Dedifferentiated amniotic fluid mesenchymal stem cell (primary cell): Measurements from ENCODE around the gene CCDC170.
A peak's percentile ranks its signal among the peaks of the same experiment; 100 is the strongest.
"Not testable (repeated sequence)": the region's sequence is repeated elsewhere in the genome, so short reads cannot be mapped to it uniquely, and the experiment has no call there.

Experiments used
- DNase-seq: peaks from one replicate; pipeline ENCODE4 v3.0.0-alpha.2; 2016; ENCODE audit errors: extremely low spot score

Gene CCDC170

DNA sequence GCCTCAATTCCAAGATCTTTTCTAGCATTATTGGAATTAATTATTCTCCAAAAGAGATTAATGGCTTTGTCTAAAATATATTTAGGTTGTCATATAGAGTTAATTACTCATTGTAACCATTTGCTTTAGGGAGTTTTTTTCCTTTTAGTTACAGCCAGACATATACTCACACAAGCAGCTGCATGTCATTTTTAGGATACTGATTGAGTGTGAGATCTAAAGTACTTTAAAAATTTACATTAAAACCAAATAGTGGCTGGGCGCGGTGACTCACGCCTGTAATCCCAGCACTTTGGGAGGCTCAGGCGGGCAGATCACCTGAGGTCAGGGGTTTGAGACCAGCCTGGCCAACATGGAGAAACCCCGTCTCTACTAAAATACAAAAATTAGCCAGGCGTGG lies 51.1 kb downstream of the CCDC170 start:
- DNase-seq: not testable (repeated sequence)

DNA sequence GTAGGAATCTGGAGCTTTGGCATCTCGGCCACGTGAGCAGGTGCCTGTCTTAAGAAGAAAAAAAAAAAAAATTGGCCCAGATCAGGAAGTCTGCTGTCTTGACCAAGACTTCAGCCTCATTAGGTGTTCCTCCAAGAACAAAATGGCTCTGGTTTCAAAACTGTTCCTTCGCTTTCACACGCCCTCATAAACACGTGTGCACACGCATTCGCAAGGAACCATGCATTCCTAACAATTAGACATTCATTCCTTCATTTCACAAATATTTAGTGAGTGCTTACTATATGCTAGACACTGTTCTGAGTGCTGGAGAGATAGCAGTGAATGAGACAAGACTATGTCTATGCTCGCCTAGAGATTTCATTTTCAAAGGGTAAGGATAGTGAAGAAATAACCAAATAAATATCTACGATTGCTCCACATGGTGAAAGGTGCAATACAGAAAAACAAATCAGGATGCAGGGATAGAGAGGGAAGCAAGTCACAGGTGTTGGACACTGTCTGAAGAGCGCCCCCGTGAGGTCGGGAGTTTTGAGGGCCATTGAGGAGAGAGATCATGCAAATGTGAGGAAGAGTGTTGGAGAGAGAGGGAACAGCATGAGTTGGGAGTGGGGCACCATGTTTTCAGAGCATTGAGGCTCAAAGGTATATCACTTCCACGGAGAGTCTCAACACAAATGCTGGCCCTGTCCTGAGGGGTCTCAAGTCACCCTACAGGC lies 53.3 kb downstream of the CCDC170 start:
- DNase-seq: no peak

DNA sequence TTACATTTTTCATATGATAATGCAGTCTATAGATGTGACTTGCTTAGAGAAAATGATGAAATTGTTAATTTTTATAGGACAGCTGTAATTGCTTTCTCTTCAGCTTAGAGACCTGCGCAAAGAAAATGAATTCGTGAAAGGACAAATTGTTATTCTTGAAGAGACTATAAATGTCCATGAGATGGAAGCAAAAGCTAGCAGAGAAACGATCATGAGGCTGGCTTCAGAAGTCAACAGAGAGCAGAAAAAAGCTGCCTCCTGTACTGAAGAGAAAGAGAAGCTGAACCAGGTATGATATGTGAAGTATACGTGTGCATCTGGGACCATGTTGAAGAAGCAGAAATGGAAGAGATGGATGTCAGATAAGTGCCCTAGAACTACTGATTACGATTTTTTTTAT lies 54.4 kb downstream of the CCDC170 start:
- DNase-seq: no peak

DNA sequence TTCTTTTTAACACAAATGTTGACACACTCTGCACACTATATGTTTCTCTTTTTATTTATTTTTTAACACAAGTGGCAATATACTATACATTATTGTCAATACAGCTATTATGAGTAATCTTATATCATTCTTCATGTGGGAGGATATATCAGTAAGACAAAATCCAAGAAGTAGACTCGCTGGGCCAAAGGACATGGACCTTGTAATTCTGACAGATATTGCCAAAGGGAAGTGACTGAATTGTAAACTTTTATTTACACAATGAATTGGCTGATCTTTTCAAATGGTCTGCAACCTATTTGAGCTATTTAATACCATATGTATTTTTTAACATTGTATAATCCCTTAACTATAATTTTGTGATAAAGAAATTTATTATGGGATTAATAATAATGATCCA lies 56.0 kb downstream of the CCDC170 start:
- DNase-seq: no peak

DNA sequence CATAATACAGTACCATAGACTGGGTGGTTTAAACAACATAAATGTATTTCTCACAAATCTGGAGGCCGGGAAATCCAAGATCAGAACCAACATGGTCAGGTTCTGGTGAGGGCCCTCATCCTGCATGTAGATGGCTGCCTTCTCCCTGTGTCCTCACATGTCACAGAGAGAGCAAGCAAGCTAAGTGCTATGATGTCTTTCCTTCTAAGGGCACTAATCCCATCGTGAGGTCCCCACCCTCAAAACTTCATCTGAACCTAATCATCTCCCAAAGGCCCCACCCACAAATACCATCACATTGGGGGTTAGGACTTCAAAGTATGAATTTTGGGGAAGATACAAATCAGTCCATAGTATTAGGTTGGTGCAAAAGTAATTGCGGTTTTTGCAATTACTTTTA lies 56.8 kb downstream of the CCDC170 start:
- DNase-seq: no peak

DNA sequence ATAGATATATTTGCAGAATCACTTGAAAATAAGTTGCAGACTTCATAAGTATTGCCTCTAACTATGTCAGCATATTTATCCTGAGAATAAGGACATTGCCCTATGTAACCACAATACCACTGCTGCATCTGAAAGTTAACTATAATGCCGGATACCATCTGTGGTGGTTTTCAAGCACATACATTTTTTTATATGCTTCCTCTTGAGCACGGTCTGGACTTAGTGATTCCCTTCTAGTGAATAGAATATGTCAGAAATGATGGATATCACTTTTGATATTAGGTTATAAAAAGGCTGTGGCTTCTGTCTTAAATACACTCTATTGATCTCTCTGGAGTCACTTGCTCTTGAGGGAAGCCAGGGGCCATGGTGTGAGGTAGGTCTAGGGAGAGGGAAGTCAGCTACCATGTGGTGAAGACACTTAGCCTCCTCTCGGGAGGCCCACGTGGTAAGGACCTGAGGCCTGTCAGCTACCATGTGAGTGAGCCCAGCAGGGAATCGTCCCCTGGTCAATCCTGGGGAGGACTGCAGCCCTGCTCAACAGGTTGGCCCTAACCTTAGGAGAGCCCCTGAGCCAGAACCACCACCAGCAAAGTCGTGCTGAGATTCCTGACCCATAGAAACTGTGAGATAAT lies 57.5 kb downstream of the CCDC170 start:
- no peak for DNase-seq

DNA sequence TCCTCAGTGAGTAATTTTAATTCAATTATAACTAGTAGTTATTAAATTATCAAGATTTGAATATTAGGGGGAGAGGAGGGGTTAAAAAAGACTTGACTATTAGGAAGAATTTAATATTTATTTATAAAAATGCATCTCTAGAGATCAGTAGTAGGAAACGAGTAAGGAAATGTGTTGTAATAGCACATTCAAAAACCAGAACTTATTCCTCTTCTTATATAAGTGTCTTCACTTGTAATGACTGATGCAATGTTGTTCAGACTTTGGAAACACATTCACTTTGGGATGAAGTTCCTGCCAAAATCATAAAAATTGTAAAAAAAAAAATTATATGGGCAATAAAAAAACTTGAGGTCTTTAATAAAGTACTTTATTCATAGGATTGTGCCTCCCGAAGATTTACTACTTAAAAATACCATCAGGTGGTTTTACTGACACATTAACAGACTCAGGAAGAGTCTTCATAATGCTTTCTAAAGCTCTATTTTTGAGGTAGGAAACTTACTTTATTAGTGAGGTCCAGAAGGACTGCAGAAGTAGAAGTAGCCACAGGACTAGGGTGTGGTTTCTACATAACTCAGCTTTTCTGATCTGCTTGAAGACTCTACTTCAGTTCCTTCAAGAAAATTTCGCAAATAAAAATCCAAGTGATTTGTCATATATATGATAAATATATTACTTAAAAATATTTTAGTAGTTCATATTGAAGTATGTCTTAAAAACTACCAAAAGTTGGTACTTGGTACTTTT lies 59.8 kb downstream of the CCDC170 start:
- peak; percentile 31 for DNase-seq

DNA sequence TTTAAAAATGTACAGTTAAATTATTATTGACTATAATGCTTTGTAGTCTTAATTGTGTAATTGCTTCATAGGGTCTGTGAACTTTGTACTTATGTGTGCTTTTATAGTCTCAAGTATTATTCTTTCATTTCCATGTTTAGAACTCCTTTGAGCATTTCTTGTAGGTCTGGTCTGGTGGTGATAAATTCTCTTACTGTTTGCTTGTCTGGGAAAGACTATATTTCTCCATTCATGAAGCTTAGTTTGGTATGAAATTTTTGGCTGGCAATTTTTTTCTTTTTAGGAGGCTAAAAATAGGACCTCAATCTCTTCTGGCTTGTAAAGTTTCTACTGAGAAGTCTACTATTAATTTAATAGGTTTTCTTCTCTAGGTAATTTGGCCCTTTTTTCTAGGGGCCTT lies 67.4 kb downstream of the CCDC170 start:
- DNase-seq: no peak

DNA sequence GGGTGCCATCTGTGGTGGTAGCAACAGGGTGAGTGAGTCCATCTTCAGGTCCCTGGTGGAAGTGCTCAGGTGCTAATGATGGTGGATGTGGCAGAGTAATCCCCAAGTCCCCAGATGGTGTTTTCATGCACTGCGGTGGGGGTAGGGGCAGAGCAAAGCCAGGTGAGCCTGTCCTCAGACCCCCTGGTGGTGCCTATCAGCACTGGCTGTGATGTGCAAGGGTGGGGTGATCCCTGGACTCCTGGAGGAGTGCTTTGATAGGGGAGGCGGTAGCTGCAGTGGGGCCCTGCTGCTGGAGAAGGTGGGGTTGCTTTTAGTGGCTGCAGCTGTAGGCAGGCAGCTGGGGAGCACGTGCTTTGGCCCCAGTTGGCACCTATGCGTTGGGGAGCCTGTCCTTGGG lies 70.8 kb downstream of the CCDC170 start:
- no peak for DNase-seq

DNA sequence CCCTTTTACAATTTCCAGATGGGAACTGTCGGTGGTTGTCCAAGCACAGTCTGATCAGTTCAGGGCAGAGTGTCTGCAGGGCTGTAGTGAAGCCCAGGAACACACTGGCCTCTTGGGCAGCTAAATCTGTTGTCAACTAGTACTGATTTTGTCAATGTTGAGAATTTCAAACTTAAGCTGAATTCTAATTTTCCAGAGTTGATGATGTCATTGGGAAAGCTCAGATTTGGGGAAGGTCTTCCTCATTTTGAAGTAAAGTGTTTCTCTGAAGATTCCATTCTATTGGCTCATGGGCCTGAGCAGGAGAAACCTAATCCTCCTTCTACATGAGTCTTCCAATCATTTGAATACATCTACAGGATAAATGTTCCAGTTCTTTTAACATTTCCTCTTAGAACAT lies 72.1 kb downstream of the CCDC170 start:
- no peak for DNase-seq

DNA sequence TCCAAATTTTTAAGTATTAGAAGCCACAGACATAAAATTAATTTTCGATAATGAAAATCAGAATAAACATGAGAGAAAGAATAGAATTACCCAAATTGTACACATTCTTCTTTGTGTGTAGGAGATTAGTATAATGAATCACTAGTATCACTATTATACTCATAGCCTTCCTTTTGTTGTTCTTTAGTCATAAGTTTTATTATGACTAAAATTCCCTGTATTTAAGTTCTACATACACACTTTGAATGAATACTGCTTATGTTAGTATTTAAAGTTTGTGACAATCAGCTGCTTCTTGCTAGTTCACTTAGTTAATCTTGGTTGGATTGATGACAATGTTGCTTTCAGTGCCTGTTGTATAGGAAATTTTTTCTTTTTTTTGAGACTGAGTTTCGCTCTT lies 72.7 kb downstream of the CCDC170 start:
- no peak for DNase-seq

DNA sequence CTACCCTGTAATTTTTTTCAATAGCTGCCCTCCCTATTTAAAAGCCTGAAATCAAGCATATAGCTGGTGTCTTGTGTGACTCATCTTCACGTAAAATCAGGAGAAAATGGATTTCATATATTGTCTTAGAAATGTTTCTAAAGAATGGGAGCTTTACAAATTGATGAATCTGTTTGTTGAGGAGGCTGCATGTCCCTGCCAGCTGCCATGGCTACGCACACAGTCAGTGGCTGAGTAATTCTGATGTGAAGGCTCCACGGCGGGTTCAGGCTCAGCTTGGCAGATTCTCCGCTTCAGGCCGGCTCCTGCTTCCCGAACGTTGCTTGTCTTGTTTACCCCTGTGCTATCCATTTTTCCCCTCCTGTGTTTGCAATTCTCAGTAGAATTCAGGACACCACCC lies 82.8 kb downstream of the CCDC170 start:
- no peak for DNase-seq

DNA sequence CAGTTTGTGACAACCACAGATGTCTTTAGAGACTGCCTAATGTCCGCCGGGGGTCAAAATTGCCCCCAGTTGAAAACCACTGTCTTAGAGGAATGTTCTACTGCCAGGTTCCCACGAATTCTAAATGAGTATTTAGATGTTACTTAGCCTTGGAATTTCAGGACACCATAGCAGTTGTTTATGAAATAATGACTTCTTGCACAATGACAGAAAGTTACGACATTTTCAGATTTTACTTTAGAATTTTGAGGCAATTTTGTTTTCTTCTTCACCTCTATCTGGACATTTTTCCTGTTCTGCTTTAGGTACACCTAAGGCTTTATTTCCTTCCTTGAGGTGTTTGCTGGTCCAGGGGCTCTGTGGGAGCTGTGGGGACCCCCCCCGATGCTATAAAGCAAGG lies 83.4 kb downstream of the CCDC170 start:
- DNase-seq: no peak

DNA sequence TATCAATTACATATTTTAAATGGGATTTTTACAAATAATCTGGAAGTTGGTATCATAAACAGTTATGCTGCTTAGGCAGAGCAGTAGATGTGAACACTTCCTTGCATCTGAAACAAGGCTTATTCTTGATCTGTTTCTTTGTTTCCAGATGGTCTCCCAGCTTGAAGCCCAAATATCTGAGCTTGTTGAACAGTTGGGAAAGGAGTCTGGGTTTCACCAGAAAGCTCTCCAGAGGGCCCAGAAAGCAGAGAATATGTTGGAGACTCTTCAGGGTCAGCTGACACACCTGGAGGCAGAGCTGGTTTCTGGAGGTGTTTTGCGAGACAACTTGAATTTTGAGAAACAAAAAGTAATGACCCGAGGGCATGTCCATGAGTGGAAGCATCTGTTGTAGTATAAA lies 91.9 kb downstream of the CCDC170 start:
- DNase-seq: no peak

DNA sequence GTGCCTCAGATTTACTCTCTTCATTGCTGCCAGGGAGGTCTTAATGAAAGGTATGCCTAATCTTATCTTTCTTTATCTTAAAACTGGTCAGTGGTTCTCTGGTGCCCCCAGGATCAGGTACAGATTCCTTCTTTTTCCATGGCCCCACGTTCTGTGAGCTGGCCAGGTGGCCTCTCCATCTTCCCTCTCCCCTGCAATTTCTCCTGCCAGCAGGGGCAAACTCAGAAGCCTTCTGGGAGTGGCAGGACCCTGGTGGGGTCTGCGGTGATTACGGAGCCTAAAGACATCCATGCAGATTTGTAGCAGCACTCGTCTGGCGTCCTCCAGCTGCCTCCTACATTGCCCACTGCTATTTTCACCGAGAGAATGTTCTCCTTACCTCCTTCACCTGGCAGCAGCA lies 95.8 kb downstream of the CCDC170 start:
- DNase-seq: no peak

DNA sequence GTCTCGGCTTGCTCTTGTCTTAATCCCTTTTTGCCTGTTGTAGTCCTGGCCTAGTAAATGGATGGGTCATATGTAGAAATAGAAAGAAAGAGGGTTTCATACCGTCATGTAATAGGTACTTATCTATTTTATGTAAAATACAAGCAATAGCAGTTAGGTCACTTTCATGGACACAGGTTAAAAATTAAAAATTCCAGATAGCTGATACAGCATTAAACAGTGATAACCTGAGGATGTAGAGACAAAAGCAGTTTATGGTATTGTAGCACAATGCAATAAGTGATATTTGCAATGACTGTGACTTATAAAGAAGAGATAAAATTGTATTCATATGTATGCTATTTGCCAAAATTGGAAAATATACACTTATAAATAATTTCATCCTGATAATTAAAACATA lies 96.9 kb downstream of the CCDC170 start:
- no peak for DNase-seq

DNA sequence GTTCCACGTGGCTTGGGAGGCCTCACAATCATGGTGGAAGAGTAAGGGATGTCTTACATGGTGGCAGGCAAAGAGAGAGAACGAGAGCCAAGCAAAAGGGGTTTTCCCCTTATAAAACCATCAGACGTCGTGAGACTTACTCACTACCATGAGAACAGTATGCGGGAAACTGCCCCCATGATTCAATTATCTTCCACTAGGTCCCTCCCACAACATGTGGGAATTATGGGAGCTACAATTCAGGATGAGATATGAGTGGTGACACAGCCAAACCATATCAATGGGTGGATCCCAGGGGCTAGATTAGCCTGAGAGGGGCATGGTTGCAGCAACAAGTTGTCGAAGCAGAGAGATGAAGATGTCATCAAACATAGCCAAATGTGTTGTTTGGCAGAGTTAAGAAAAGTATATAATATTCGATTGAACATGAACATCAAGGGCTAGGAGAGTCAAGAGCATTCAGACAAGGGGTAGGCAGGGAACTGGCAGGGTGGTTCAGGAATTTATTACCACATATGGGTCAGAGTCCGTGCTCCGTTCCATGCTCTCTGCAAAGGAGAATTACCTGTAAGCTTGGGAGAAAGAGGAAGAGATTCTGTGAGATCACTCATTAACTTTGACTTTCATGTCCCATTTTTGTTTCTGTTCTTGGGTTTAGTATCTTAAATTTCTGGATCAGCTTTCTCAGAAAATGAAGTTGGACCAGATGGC lies 98.8 kb downstream of the CCDC170 start:
- no peak for DNase-seq

DNA sequence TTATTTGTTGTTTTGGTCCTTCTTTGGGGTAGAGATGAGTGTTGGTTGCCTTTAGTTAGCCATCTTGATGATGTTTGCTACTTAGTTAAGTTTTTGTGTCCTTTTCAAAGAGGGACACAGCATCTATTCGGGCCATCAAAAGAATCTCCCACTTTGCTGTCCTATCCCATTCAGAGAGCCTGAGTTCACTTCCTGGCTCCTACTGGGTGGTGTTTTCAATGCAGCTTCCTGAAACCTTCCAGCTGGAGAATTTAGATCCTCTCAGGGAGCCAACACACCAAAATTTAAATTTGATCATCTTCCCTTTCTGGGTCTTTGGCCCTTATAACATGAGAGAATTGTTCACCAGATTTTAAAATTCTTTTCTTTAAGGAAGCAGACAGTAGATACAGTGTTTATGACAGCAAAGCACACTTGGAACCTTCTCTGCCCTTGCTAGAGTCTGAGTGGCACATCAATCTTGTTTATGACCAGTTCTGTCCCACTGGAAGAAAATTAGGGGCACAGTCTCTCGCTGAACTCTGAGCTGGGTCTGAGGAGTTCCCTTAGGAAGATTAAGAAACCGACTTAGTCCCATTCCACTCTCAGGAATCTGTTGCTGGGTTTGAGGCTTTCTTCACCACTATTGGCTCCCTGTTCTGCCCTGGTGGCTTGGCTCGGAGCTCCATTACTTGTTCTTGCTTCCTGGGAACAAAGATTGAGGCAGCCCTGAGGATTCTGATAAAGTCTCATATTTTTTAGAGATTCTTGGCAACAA lies 115.5 kb downstream of the CCDC170 start:
- no peak for DNase-seq

DNA sequence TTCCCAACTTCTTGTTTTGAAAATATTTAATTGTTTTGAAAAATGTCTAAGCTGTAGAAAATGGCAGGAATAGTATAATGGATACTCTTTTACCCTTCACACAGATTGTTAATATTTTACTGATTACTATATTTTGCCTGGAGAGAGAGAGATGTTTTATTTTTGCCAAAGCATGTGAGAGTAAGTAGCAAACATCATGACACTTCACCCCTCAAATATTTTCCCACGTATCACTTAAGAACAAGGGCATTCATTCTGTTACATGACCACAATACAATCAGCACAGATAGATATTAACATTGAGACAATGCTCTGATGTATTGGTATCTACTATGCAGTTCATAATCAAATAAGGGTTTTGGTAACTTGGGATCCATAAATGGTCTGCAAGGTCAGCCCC lies 116.5 kb downstream of the CCDC170 start:
- no peak for DNase-seq

DNA sequence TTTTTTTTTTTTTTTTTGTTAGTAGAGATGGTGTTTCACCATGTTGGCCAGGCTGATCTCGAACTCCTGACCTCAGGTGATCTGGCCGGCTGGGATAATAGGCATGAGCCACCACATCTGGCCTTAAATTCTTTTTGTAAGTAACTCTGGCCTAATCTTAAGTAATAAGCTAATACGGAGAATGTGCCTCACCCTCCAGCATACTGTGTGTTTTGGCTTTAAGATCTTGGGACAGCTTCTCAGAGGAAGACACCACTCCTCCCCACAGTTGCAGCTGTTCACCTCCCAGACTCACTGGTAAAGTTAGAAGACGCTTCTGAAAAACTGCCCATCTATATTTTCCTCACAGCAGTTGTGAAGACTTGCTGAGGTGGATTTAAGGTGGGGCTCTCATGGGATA lies 120.8 kb downstream of the CCDC170 start:
- DNase-seq: no peak

DNA sequence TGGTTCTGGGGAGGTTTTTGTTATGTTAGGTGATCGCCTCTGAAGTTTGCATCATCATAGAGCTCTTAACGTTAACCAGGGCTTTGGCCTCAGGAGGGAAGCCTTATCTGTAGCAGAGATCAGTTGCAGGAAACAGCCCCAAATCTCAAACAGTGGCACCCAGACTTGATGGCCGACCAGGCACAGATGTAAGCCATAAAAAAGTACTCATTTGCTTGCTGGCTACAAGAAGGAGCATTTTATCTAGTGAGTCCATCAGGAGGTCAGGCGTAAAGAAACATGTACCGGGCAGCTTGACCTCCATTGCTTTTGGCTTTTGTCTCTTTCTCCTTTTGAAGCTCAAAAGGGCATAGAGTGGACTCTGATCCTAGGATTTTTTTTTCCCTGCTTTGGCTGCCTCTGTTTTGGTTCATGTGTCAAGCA lies 122.3 kb downstream of the CCDC170 start:
- no peak for DNase-seq

DNA sequence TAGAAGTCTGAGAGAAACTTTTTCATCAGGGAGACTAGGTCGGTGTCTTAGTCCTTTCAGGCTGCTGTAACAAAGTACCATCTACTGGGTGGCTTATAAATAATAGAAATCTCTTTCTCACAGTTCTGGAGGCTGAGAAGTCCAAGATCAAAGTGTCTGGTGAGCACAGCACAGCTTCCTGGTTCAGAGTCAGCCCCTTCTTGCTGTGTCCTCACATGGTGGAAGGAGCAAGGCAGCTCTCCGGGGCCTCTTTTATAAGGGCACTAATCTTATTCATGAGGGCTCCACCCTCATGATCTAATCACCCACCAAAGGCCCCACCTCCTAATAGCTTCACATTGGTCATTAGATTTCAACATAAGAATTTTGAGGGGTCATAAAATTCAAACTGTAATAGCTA lies 122.8 kb downstream of the CCDC170 start:
- DNase-seq: no peak
